ENCODE data around the gene PARD3. TPM values are rescaled to one million over a fixed set of nuclear protein-coding genes. Genes with fewer than 3 reads are reported as not detected.

Gene PARD3
- total and polyA plus RNA-seq, 2 donors (not counting 1 experiment from before 2014, with no cell fraction given): 24.0 to 46.4 TPM

DNA sequence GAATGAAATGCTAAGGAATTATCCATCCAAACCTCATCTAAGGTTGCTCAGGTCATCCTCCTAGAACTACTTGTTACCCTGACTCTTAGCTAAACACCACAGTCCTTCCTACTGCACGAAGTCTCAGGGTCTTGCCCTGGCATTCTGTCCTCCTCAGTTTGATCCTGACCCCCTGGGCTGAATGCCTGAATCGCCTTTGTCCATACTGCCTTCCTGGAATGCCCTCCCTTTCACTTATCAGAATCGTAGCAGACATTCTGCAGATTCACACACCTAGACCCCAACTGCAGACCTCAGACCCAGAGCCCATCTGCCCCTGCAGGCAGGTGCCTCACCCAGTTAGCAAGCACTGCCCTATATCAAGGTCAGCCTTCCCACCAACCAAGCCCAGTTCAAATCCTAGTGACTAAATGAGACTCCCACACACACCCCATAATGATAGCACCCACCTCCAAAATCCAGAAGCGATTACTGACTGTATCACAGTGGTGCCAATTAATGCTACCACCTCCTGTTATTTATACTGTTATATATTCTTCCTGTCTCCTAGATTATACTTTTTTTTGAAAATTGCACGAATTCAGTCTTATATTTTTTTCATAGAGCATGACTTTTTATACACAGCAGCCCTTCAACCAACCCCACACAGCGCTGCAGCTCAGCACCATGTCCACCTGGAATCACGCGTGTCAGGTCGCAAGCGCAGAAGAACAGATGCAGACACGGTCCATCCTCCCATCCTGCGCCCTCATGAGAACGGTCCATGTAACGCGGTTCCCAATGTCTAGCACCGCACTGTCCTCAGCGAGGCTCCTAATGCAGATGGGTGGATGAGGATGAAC, 3.7 kb downstream of the PARD3 start:
- Histone ChIP-seq H3K79me2 (ENCODE audit: control insufficient read depth, insufficient read depth, low read length) (peaks cover 36% of the 10 kb centered on the region), H3K4me2 (ENCODE audit: extremely low read depth, insufficient read depth, low read length) (no peak overlapping the region), H3K4me3 (replicated peaks in 1 of 4; ENCODE audit: control extremely low read depth in 1 of 4, insufficient read depth in 1 of 4, low read depth in 3 of 4, low read length in 4 of 4) (no peak overlapping the region), H2AFZ (ENCODE audit: low read length) (no peak overlapping the region), H3K4me1 (ENCODE audit: control insufficient read depth, extremely low read depth, insufficient read depth, low read length) (peaks cover 2% of the 10 kb centered on the region), H3K9me3 (ENCODE audit: control insufficient read depth, insufficient read depth, low read depth, low read length) (no peaks in the 10 kb centered on the region), H3K27me3 (ENCODE audit: control insufficient read depth, insufficient read depth, low read length) (no peaks in the 10 kb centered on the region), H4K20me1 (ENCODE audit: control insufficient read depth, extremely low read depth, insufficient read depth, low read length) (no peaks in the 10 kb centered on the region), H3K9ac (ENCODE audit: insufficient read depth, low read length) (no peak overlapping the region), H3K36me3 (ENCODE audit: control insufficient read depth, insufficient read depth, low read length) (no peaks in the 10 kb centered on the region), H3K27ac (ENCODE audit: insufficient read depth, low read length) (no peak overlapping the region)
- no peak for DNase-seq (ENCODE audit: low read depth in 2 of 2)
- TF ChIP-seq, protein P1, sequence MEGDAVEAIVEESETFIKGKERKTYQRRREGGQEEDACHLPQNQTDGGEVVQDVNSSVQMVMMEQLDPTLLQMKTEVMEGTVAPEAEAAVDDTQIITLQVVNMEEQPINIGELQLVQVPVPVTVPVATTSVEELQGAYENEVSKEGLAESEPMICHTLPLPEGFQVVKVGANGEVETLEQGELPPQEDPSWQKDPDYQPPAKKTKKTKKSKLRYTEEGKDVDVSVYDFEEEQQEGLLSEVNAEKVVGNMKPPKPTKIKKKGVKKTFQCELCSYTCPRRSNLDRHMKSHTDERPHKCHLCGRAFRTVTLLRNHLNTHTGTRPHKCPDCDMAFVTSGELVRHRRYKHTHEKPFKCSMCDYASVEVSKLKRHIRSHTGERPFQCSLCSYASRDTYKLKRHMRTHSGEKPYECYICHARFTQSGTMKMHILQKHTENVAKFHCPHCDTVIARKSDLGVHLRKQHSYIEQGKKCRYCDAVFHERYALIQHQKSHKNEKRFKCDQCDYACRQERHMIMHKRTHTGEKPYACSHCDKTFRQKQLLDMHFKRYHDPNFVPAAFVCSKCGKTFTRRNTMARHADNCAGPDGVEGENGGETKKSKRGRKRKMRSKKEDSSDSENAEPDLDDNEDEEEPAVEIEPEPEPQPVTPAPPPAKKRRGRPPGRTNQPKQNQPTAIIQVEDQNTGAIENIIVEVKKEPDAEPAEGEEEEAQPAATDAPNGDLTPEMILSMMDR (conservative IDR thresholded peaks at IDR 0.05 in 1 of 2, IDR thresholded peaks at IDR 0.05 in 1 of 2; ENCODE audit: low read depth in 1 of 2, low read length in 2 of 2): no peak
- TF ChIP-seq EZH2 (IDR thresholded peaks at IDR 0.05; ENCODE audit: low read length, missing control alignments): no peak

DNA sequence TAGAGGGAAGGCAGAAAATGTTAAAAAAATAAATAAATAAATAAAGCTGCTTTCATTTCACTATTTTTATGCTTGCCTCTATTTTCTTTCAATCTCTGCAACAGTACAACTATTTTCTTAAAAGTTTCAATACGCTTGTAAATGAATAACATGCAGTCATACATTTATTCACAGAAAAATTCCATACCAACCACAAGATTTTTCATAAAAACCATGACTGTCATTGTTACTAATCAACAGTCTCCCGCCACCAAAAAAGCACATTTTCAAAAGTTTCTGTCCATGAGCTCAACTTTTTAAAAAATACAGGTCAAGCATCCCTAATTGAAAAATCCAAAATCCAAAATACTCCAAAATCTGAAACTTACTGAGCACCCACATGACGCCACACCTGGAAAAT, 5.3 kb downstream of the PARD3 start:
- no peaks in the 10 kb centered on the region for H4K20me1 ChIP-seq (ENCODE audit: control insufficient read depth, extremely low read depth, insufficient read depth, low read length)
- H2AFZ ChIP-seq (ENCODE audit: low read length): no peak overlapping the region
- peaks cover 36% of the 10 kb centered on the region for H3K79me2 ChIP-seq (ENCODE audit: control insufficient read depth, insufficient read depth, low read length)
- H3K36me3 ChIP-seq (ENCODE audit: control insufficient read depth, insufficient read depth, low read length): no peaks in the 10 kb centered on the region
- no peak overlapping the region for H3K9ac ChIP-seq (ENCODE audit: insufficient read depth, low read length)
- no peaks in the 10 kb centered on the region for H3K27me3 ChIP-seq (ENCODE audit: control insufficient read depth, insufficient read depth, low read length)
- TF ChIP-seq, protein P1 (conservative IDR thresholded peaks at IDR 0.05 in 1 of 2, IDR thresholded peaks at IDR 0.05 in 1 of 2; ENCODE audit: low read depth in 1 of 2, low read length in 2 of 2): no peak
- no peak for TF ChIP-seq EZH2 (IDR thresholded peaks at IDR 0.05; ENCODE audit: low read length, missing control alignments)
- peak overlapping the region in 2 of 4 experiments; percentile 46 to 56 for H3K4me3 ChIP-seq (replicated peaks in 1 of 4; ENCODE audit: control extremely low read depth in 1 of 4, insufficient read depth in 1 of 4, low read depth in 3 of 4, low read length in 4 of 4)
- H3K27ac ChIP-seq (ENCODE audit: insufficient read depth, low read length): no peak overlapping the region
- peak in 1 of 2 donors; percentile 24 for DNase-seq (ENCODE audit: low read depth in 2 of 2)
- no peak overlapping the region for H3K4me2 ChIP-seq (ENCODE audit: extremely low read depth, insufficient read depth, low read length)
- H3K4me1 ChIP-seq (ENCODE audit: control insufficient read depth, extremely low read depth, insufficient read depth, low read length): peaks cover 2% of the 10 kb centered on the region
- no peaks in the 10 kb centered on the region for H3K9me3 ChIP-seq (ENCODE audit: control insufficient read depth, insufficient read depth, low read depth, low read length)

DNA sequence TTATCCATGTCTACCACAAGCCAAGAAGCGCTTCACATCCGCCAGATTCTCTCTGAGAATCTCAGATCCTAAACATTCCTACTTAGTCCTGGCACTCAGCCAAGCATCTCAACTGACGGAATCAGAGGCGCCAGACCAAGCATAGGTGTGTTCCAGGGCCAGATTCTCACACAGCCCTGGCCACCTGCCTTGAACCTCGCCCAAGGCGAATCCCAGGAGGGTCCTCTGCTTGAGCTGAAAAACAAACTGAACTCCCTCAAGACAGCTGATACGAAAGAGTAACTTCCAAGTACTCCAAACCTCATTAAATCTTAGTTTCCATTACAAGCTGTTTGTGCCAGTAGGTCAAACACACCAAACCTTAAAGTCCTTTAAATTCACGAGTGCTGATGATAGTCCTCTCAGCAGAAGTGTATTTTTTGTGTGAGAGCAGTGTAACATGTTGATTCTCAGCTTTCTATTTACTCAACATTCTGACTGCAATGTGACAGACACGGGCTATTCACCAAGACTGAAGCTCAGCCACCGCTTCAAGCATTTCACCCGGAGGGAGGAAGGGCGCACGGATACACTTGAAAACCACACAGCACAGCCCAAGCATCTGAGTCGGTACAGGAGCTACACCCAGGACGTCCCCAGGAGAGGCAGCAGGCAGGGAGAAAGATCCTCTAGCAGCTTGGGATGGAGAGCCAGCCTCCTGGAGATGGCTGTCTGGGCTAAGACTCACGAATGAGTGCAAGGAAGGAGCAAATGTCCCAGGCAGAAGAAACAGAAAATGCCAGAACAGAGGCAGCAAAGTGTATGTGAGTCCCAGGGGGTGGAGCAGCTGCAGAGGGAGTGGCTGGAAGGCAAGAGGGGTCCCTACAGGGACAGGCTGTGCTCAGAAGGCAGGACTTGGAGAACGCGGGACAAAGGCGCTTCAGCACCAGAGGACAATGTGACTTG, 6.0 kb downstream of the PARD3 start:
- DNase-seq (ENCODE audit: low read depth in 2 of 2): peak; percentile 43 to 77
- no peak overlapping the region for H3K27ac ChIP-seq (ENCODE audit: insufficient read depth, low read length)
- H3K4me3 ChIP-seq (replicated peaks in 1 of 4; ENCODE audit: control extremely low read depth in 1 of 4, insufficient read depth in 1 of 4, low read depth in 3 of 4, low read length in 4 of 4): peak overlapping the region; percentile 46 to 58 (median 53)
- TF ChIP-seq, protein P1 (conservative IDR thresholded peaks at IDR 0.05 in 1 of 2, IDR thresholded peaks at IDR 0.05 in 1 of 2; ENCODE audit: low read depth in 1 of 2, low read length in 2 of 2): no peak
- TF ChIP-seq EZH2 (IDR thresholded peaks at IDR 0.05; ENCODE audit: low read length, missing control alignments): no peak
- H3K9me3 ChIP-seq (ENCODE audit: control insufficient read depth, insufficient read depth, low read depth, low read length): no peaks in the 10 kb centered on the region
- H3K36me3 ChIP-seq (ENCODE audit: control insufficient read depth, insufficient read depth, low read length): no peaks in the 10 kb centered on the region
- H3K4me2 ChIP-seq (ENCODE audit: extremely low read depth, insufficient read depth, low read length): peak overlapping the region; percentile 97
- peaks cover 35% of the 10 kb centered on the region for H3K79me2 ChIP-seq (ENCODE audit: control insufficient read depth, insufficient read depth, low read length)
- H3K4me1 ChIP-seq (ENCODE audit: control insufficient read depth, extremely low read depth, insufficient read depth, low read length): peaks cover 2% of the 10 kb centered on the region
- H3K9ac ChIP-seq (ENCODE audit: insufficient read depth, low read length): no peak overlapping the region
- H4K20me1 ChIP-seq (ENCODE audit: control insufficient read depth, extremely low read depth, insufficient read depth, low read length): no peaks in the 10 kb centered on the region
- H3K27me3 ChIP-seq (ENCODE audit: control insufficient read depth, insufficient read depth, low read length): no peaks in the 10 kb centered on the region
- peak overlapping the region; percentile 74 for H2AFZ ChIP-seq (ENCODE audit: low read length)

Measured in fibroblast of lung (primary cell).